Stimulated activated CD4-positive, alpha-beta T cell treated with anti-CD3 and anti-CD28 coated beads, Interleukin-4, amount 100 ng/mL, for 48 hours (primary cell): ENCODE data around the gene NHSL1.
"Not testable (repeated sequence)": the region's sequence is repeated elsewhere in the genome, so short reads cannot be mapped to it uniquely, and the experiment has no call there.

Experiments used
- DNase-seq, 2 donors: peaks; one replicate each; pipeline ENCODE4 v3.0.0-alpha.2; 2020; ENCODE audit warnings: low read depth in 2 of 2

Gene NHSL1

DNA sequence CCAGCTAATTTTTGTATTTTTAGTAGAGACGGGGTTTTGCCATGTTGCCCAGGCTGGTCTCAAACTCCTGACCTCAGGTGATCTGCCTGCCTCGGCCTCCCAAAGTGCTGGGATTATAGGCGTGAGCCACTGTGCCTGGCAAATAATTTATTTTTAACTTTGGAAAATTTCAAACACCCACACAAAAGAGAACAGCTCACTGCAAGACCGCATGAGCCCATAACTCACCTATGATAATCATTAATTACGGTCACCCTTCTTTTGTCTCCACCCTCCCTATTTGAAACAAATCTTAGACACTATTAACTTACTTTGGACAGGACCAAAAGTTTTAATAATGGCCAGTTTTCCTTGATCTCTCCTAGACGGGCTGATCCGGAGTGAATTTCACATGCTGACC is 74.0 kb downstream of the NHSL1 start:
- DNase-seq = not testable (repeated sequence)

DNA sequence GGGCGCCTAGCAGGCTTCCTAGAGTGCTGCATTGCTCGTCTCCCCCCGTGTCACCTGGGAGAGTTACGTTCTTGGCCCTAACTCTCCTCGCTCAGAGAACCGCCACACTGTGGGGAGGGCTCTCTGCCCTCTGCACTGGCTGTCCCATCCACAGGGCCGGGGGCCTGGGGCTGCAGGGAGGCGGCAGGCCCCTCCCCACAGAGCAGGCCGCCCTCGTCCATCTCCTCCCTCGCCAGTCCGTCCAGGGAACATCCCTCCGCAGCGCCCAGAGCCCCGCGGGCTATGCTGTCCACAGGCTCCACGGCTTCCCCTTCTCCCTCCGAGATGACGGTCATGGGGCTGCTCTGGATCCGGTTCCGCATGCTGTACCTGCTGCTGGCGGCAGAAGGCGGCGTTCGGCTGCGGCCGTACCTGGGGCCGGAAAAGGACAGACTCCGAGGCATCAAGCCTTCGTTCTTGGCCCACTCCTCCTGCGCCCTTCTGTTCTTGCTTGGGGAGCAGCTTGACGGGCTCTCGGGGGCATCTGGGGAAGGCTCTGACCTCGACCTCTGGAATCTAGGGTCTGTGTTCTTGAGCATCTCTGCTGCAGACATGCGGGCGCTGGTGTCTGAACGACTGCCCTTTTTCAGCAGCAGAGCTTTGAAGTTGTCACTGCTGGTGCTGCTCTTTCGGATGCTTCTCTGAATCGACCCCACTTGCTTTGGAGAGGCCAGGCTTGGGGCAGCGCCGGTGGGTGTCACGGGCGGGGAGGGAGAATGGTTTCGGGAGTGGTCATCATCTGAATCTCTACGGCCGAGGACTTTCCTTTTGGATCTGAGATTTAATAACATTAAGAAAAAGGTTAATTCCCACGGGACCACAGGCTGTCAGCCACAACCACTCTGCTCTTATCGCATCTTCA is 75.0 kb downstream of the NHSL1 start:
- DNase-seq = no peak

DNA sequence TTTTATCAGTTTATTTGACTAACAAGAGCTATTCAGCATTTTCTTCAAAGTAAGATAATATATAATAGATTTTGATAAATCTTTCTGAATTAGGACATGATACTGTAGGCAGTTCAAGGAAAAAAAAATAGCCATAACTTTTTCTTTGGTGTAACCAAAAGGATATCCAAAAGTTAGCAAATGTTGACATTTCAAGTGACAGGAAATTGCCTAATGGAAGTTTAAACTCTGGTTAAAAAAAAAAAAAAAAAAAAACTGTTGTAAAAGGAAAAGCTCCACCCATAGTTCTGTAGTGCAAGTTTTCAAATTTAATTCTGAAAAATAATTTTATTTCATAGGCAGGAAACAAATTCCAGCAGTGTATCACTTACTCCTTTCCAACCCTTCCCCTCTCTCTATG is 76.4 kb downstream of the NHSL1 start:
- no peak for DNase-seq

DNA sequence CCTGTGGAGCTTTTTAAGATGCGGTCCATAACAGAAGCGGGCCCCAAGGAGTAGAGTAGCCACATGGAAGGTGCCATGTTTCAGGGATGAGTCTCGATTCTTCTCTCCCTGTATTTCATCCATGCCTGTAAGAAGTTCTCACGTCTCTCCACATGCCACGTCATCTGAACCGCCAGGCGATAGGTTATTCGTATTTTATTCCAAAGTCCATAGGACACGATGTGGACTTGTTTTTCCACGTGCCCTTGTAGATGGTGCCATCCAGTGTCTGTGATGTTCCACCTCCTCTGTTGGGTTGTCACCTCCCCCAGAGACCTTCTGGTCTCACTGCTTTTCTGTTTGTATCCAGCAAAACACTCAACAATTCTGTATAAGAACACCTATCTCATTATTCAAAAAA is 77.7 kb downstream of the NHSL1 start:
- no peak for DNase-seq

DNA sequence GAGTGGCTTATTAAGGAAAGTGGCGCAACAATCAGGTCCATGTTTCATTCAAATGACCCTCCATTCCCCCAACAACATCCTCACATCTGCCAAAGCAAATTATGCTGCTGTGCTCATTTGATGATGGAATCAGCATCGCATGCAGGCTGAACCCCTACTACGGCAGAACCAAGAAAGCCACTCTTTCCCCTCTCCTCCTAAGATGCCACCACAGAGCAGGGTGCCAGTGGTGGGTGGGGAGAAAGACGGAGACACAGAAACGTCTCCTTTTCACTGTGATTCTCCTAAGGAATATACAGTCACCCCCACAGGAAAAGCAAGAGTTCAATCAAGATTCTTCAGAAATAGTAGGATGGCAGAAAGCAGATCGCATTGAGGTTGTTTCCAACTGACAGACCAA is 78.2 kb downstream of the NHSL1 start:
- no peak for DNase-seq

DNA sequence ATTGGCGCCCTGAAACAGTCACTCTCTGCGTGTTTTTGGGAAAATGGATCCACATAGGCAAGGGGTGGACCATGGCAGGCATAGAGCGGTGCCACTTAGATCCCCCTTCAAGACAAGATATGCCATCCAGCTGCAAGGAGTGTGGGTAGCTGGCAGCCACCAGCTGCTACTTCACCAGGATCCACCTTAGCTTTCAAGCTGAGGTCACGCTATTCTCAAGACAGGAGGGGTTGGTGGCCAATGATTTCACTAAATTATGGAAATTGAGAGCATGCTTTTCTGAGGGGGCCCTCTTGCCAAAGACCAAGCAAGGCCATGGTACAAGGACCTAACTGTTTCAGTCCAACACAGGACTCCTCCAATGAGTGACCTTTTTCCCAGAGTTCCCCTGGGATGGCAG is 78.9 kb downstream of the NHSL1 start:
- no peak for DNase-seq

DNA sequence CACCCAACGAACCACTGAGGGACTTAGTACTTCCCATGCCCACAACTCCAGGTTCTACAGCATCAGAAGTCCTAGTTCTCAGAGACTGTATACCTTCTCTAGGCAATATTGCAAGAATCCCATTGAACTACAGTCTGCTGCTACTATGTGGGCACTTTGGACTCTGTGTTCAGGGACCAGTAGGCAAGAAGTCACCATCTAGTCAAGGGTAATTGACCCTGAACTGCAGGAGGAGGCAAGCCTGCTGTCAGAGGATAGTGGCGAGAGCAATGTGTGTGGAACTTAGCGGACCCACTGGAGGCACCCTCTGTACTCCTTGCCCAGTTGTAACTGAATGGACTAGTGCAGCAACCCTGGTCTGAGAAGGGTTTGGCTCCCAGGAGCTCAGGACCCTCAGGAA is 79.5 kb downstream of the NHSL1 start:
- no peak for DNase-seq

DNA sequence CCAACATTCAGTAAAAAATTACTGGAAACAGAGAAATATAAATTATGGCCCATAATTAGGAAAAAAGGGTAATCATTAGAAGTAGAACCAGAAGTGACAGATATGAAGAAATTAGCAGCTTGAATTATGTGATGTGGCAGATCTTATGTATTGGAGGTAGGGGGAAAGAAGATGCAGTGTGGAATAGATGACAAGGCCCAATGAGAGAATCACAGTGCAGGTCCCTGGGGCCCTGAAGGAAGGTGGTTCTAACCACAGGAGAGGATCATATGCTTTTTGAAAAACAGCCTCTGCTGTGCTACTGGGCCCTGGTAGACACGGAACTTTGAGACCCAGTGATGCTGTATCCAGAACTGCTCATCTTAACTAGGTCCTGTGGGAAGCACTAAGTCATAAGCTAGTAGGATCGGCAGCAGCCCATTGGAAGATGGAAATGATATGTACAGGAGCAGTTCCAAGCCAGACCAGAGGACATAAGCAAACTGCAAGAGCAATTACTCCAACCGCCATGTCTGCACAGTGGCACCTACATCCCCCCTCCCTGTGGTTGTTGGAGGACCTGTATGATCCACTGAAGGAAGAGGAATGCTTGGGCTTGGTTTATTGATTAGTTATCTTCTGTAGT is 81.1 kb downstream of the NHSL1 start:
- DNase-seq = no peak

DNA sequence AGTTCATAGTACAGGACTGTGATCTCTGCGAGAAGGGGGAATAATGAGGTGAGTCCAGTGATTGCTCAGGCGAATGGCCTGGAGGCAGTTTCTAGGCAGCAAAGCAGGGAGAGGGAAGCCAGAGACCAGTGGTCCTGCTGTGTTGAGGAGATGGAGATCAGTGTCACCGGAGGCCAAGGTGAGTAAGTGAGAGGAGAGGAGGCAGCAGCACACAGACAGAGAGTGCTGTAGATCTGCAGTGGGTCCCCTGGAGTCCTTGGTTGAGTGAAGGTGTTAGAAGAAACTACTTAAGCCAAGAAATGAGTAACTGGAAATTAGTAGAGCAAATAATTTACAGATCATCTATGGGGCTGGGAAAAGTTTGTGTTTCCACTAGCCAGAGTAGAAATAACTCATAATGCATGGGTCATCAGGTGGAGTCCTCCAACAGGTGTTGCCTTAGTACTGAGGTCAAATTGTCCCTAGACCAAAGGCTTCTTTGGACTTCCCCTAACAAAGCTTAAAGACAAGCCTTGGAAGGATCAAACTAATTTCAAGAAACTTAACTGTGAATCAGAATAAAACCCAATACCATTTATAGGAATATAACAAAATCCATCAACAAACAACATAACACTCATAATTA is 81.7 kb downstream of the NHSL1 start:
- DNase-seq = no peak

DNA sequence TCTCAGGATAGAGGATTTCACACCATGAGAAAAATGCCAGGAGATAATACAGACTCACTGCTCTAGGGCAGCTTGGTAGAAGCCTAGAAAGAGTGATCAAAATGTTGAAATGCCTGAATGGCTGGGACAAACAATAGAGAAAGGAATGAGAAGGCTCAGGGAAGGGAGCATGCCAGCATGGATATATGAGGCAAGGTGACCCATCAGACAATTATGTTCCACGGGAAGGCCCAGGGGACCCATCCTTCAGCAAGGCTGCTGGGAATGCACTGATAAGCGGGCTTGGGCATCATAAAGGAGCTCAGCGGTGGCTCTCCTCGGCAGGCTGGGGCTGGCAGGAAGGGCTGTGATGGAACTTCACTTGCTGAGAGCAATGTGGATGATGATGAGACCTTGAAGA is 83.1 kb downstream of the NHSL1 start:
- no peak for DNase-seq

DNA sequence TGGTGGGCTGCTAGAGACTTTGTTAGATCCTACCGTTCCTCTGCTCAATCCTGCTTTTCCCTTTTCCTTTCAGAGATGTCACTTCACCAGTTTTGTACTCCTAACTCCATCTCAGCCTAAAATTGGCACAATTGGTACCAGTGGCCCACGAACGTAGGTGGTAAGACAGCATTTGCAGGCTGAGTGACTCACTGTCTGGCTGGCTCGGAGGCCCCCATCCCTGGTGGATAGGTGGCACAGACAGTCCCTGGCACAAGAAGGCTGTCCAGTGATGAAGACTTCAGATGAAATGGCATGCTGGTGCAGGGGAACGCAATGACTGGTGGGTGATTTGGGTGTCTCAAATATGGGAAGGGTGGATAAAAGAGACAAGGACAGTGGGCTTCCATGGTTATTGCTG is 84.2 kb downstream of the NHSL1 start:
- DNase-seq = no peak

DNA sequence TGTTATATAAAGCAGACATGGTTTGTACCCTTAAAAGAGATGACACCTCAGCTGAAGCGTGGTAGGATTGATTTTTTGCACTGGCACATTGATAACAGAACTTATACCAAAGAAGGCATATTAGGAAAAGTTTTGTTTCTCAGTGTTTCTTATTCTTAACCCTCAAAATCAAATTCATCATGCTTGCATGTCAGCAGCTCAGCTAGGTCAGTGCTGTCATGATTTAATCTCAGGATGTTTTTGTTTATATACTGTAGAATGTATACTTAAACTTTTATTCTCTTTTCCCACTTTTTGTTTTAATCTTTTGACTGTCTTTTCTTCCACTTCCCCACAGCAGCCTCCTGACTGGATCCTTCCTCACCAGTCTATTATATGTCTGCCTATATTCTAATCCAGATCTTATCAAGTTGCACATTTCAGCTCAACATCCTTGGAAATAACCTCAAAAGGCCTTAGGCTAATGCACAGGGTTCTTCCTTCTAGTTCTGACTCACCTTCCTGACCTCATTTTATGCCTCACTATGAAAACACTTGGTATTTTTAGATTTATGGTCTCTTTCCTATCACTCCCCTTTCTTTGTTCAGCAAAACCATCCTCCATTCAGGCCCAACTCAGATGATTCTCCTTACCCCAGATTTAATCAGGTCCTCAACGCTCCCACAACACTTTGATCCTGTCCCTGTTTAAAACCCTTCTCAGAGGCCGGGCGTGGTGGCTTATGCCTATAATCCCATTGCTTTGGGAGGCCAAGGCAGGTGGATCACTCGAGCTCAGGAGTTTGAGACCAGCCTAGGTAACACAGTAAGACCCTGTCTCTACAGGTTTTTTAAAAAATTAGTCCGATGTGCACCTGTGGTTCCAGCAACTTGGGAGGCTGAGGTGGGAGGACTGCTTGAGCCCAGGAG is 88.1 kb downstream of the NHSL1 start:
- no peak for DNase-seq

DNA sequence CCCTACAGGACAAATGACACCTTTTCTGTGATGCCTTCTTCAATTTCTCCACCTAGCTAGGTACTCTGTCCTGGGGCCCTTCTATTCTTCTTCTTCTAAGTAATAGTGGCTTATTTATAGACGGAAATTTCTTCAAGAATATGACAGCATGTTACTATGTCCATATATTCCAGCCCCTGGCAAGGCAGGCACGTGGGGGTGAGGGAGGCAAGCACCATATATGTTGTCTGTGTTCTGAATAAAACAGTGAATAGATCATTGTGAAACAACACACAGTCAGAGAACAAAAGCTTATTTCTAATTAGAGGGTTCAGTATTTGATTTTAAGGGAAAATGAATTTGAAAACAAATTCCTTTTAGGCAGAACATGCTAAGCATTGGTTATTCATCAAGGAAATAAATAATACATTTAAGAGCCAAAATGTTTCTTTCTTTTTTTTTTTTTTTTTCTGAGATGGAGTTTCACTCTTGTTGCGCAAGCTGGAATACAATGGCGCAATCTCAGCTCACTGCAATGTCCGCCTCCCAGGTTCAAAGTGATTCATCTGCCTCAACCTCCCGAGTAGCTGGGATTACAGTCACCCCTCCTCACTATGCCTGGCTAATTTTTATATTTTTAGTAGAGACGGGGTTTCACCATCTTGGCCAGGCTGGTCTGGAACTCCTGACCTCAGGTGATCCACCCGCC is 89.1 kb downstream of the NHSL1 start:
- no peak for DNase-seq

DNA sequence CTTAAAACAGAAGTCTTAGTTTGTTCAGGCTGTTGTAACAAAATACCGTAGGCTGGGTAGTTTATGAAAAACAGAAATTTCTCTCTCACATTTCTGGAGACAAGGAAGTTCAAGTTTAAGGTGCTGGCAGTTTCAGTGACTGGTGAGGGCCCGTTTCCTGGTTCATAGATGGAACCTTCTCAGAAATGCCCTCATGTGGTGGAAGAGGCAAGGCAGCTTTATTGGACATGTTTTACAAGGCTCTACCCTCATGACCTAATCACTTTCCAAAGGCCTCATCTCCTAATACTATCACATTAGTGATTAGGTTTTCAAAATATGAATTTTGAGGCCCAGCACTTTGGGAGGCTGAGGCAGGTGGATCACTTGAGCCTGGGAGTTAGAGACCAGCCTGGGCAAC is 92.9 kb downstream of the NHSL1 start:
- no peak for DNase-seq

DNA sequence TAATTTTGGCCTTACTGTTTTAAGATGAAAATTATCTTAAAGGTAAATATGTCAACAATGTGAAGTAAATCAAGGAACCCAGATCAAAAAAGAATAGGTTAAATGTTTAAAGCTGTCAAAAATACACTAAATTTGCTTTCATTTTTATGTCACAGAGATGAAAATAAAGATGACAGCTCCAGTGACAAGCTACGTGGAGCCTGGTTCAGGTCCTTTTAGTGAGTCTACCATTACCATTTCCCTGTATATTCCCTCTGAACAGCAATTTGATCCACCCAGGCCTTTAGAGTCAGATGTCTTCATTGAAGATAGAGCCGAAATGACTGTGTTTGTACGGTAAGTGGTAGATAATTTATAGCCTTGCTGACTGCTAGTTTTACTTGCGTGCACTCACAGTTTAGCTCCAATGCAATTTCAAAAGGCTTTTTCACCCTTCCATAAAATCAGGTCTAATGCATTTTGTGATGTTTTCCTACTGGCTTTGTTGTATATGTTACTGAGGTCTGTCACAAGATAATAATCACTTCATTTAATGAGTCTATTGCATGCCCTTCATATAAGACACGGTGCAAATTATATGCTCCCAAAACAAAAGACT is 93.4 kb downstream of the NHSL1 start:
- DNase-seq = no peak

DNA sequence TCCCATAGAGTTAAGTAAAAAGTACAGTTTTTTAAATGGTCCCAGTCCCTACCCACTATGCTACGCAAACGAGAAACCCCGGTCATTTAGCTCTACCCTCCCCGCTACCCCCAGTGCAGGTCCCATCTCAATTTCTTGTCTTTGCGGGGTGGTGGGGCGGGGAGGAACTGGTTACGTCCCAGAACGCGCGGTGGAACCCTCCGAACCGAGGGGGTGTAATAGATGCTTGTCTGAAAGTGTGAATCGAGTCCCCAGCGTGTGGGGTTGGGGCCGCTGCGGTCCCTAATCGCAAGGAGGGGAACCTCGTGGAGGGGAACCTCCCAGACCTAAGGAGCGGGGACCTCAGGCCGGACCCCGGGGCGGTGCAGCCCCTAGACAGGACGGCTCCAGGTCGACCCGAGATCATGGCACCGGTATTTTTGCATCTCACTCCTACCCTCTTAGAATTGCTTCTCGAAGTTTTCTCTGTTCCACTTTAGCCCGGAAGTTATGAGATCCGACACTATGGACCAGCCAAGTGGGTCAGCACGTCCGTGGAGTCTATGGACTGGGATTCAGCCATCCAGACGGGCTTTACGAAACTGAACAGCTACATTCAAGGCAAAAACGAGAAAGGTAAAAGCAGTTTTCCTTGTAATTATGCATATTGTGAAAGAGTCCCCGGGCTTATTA is 94.5 kb downstream of the NHSL1 start:
- DNase-seq = peak in 1 of 2 donors; percentile 12

DNA sequence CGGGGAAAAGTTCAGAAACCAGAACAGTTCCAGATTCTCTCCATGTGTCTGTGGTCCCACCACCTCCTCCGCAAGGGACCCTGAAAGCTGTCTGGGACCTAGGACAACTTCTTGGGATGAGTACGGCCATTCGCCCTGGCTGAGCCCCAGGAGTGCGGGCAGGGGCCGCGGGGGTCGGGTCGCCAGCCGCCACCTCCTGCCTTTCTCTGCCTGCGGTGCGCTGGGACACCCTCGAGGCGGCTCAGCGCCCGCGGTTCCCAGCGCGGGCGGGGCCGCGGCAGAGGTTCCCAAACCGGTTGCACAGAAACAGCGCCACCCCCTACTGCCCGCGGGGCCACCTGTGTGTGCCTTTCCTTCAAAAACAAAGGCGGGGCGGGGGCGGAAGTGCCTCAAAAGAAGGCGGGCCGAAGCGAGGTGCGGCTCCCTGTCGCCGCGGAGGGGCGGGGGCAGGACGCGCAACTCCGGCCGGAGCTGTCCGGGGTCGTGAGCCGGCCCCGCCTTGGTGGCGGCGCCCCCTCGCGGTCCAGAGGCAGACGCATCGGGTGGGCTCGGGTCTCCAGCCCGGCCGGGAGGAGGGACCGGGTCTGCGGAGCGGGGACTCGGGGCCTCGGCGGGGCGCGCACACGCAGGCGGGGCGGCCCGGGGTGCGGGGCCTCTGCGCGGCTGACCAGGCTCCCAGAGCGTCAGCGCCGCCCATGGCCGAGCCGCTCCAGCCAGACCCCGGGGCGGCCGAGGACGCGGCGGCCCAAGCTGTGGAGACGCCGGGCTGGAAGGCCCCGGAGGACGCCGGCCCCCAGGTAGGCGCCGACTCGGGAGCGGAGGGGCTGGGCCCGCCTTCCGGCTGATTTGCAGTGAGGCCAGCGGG is 95.3 kb downstream of the NHSL1 start, which contains the start of gene HEBP2:
Gene HEBP2, plus strand, starts transcription at position 423 of the 865 bp plus-strand sequence. Its CDS starts 273 bp downstream, at position 696.
- peak; percentile 88 to 91 for DNase-seq

DNA sequence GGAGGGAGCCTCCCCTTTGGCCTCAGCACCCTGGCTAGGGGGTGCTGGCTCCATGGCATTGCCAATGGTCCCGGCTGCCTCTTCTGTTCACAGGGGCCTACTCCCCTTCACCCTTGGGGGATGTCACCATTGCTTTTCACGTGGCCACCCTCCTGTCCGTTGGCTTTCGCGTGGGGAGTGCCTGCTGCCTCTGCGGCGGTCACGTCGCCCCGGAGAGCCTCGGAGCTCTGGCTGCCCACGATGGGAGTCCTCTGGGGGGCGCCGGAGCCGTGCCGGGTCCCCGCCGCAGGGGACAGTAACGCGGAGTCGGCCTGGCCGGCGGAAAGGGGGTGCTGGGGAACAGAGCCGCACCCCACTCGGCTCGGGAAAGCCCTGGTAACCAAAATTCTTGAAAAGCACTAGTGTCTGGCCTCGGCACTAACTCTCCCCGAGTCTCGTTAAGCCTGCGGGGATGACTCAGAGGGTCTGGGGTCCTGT is 95.9 kb downstream of the NHSL1 start:
- DNase-seq = peak in 1 of 2 donors; percentile 10

DNA sequence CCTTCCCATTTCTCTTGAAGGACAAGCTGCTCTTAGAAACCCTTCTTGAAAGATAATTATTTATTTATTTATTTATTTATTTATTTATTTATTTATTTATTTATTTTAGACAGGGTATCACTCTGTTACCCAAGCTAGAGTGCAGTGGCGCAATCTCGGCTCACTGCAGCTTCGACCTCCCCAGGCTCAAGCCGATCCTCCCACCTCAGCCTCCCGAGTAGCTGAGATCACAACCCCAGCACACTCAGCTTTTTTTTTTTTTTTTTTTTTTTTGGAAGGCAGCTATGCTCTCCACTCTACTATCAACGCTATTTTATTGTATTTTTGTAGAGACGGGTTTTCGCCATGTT is 96.5 kb downstream of the NHSL1 start:
- DNase-seq = no peak
